K562 treated with DMSO at 1 percent for 48 hours (cell line): ENCODE measurements around the gene PAK4. TPM values are rescaled to one million over a fixed set of nuclear protein-coding genes. Genes with fewer than 3 reads are reported as not detected.

Source experiments
- total RNA-seq: library from RNA; unstranded; fragments of 300-600 nt; gene quantifications from 2 replicates; pipeline ENCODE4 v1.2.3, GENCODE V29; 2022; ENCODE audit warnings: low replicate concordance; ENCODE audit errors: extremely low read depth

Gene PAK4
- total RNA-seq, result 243 TPM in 1 of 2 replicates, not detected in the other

GRCh38 chr19:39125554-39126311, at the start of gene PAK4:
Gene PAK4, plus strand, starts transcription at chr19:39125786. Its CDS starts 43,768 bp downstream, at chr19:39169554.

GRCh38 chr19:39083983-39084731, 41.4 kb upstream of the PAK4 start, which contains the start of gene ACP7:
Gene ACP7, plus strand, starts transcription at chr19:39084368. Its CDS starts 902 bp downstream, at chr19:39085270.

GRCh38 chr19:39196860-39197562, 71.4 kb downstream of the PAK4 start, which contains the start of gene NCCRP1:
Gene NCCRP1, plus strand, starts transcription at chr19:39196964. Its CDS starts 19 bp downstream, at chr19:39196983.

GRCh38 chr19:39203372-39204341, 78.1 kb downstream of the PAK4 start, which contains the start of gene SYCN:
Gene SYCN, minus strand, starts transcription at chr19:39204263. Its CDS starts 9 bp downstream, at chr19:39204254.

Other genes with a start within 250 kb of the PAK4 start
- not detected in 2 replicates for gene RINL, start 247.5 kb upstream of the PAK4 start, total RNA-seq
- gene SIRT2, start 226.2 kb upstream of the PAK4 start, total RNA-seq, result not detected in 2 replicates
- gene NFKBIB, start 225.8 kb upstream of the PAK4 start, total RNA-seq, result not detected in 2 replicates
- gene CCER2, start 213.6 kb upstream of the PAK4 start, total RNA-seq, result not detected in 2 replicates
- not detected in 2 replicates for gene SARS2, start 195.0 kb upstream of the PAK4 start, total RNA-seq
- gene MRPS12, start 194.8 kb upstream of the PAK4 start, total RNA-seq, result not detected in 2 replicates
- not detected in 2 replicates for gene FBXO17, start 150.0 kb upstream of the PAK4 start, total RNA-seq
- not detected in 2 replicates for gene FBXO27, start 93.2 kb upstream of the PAK4 start, total RNA-seq
- not detected in 2 replicates for gene ACP7, start 41.4 kb upstream of the PAK4 start, total RNA-seq
- gene NCCRP1, start 71.2 kb downstream of the PAK4 start, total RNA-seq, result not detected in 2 replicates
- not detected in 2 replicates for gene SYCN, start 78.5 kb downstream of the PAK4 start, total RNA-seq
- gene IFNL3, start 119.2 kb downstream of the PAK4 start, total RNA-seq, result not detected in 2 replicates
- not detected in 2 replicates for gene IFNL4, start 123.1 kb downstream of the PAK4 start, total RNA-seq
- not detected in 2 replicates for gene IFNL2, start 142.6 kb downstream of the PAK4 start, total RNA-seq
- gene IFNL1, start 170.6 kb downstream of the PAK4 start, total RNA-seq, result not detected in 2 replicates
- not detected in 2 replicates for gene LRFN1, start 195.1 kb downstream of the PAK4 start, total RNA-seq
- not detected in 2 replicates for gene GMFG, start 210.3 kb downstream of the PAK4 start, total RNA-seq
- gene SAMD4B, start 216.6 kb downstream of the PAK4 start, total RNA-seq, result not detected in 2 replicates